Endothelial cell of umbilical vein (primary cell): ENCODE data around the gene SCAF11.

Experiments used
- CTCF ChIP-seq, 2 donors: IDR thresholded peaks; 1 replicate in 1 of 2; 2 replicates in 1 of 2; pipeline ENCODE4 v1.5.1; 2011; ENCODE audit warnings: low read length in 2 of 2, mild to moderate bottlenecking in 2 of 2, moderate library complexity in 2 of 2, control low read depth in 1 of 2, inconsistent platforms in 1 of 2, low read depth in 1 of 2; ENCODE audit not compliant: insufficient read depth in 1 of 2; ENCODE audit errors: extremely low read depth in 1 of 2
- EZH2 ChIP-seq: IDR thresholded peaks from 2 replicates; pipeline ENCODE4 v1.6.1; 2012; ENCODE audit warnings: borderline replicate concordance, low read depth, mild to moderate bottlenecking, moderate library complexity, low read length, inconsistent platforms; ENCODE audit not compliant: severe bottlenecking
- POLR2A ChIP-seq: IDR thresholded peaks from 2 replicates; pipeline ENCODE4 v1.6.1; 2012; ENCODE audit warnings: low read depth, mild to moderate bottlenecking, control low read depth, low read length

- TF ChIP-seq CTCF (IDR thresholded peaks at IDR 0.05; ENCODE audit: extremely low read depth in 1 of 2, insufficient read depth in 1 of 2, low read depth in 1 of 2, low read length in 2 of 2) = no peak
- TF ChIP-seq POLR2A = no peak
- no peak for TF ChIP-seq EZH2
Observed at GRCh38 chr12:45878630-45879255, 111.6 kb downstream of the SCAF11 start.
